ENCODE results near the gene LDB2.

DNA sequence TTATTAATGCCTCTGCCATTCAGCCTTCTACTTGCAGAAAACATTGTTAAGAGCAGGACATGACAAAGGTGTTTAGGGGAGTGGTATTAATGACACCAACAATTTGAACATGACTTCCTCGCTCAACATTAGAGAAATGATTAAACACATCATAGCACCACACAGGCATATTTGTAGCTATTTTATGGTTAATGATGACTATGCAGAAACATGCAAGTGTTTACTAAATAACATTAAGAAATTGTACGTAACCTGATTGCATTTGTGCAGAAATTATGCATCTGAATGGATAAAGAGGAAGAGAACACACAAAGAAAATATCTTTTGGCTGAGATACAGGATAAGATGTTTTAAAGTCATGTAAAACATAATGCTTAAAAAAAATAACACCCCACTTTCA lies 323.5 kb downstream of the LDB2 start:
- TF ChIP-seq, protein P1, sequence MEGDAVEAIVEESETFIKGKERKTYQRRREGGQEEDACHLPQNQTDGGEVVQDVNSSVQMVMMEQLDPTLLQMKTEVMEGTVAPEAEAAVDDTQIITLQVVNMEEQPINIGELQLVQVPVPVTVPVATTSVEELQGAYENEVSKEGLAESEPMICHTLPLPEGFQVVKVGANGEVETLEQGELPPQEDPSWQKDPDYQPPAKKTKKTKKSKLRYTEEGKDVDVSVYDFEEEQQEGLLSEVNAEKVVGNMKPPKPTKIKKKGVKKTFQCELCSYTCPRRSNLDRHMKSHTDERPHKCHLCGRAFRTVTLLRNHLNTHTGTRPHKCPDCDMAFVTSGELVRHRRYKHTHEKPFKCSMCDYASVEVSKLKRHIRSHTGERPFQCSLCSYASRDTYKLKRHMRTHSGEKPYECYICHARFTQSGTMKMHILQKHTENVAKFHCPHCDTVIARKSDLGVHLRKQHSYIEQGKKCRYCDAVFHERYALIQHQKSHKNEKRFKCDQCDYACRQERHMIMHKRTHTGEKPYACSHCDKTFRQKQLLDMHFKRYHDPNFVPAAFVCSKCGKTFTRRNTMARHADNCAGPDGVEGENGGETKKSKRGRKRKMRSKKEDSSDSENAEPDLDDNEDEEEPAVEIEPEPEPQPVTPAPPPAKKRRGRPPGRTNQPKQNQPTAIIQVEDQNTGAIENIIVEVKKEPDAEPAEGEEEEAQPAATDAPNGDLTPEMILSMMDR (conservative IDR thresholded peaks at IDR 0.05 in 1 of 2, IDR thresholded peaks at IDR 0.05 in 1 of 2; ENCODE audit: low read depth in 1 of 2, low read length in 2 of 2) = no peak
- TF ChIP-seq EZH2 (IDR thresholded peaks at IDR 0.05; ENCODE audit: low read length, missing control alignments) = no peak
